Fibroblast of peridontal ligament (primary cell): Measurements from ENCODE around the gene SCGB1C1.

Experiments used
- DNase-seq: peaks from one replicate; pipeline ENCODE4 v3.0.0-alpha.2; 2010; ENCODE audit errors: extremely low read depth

The SCGB1C1 gene

DNA sequence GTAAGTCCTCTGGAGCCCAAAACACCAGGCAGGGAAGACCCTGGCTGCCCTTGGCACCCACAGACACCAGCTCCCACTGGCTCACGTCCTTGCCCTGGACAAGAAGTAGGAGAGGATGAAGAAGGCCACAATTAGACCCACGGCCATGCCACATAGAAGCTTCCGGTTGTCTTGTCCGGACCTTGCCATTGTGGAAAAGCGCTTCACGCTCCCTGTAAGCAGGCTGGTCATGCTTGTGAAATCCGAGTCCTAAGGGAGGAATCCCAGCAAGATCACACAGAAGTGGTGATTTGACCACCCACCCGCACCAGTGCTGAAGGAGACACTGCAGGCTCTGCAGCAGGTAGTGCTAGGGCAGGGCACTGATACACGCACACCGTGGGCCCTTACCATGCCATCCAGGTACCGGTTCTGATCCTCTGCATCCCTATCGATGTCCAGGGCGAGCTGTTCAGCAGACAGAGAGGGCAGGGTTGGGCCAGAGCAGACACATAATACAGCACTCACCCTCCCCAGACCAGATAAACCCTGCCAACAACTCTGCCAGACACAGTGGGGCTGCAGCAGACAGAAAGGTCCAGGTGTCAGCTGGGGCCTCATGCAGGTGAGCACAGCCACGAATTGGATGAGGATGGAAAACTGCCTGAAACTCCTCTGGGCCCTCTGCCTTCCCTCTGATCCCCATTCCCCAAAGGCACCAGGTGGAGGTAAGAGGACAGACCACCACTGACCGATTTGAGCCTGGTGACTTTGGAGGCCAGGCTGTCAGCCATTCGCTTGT is 12.5 kb downstream of the SCGB1C1 start:
- DNase-seq = no peak

GRCh38 chr11:206002-206384 is 13.1 kb downstream of the SCGB1C1 start:
- DNase-seq = no peak

DNA sequence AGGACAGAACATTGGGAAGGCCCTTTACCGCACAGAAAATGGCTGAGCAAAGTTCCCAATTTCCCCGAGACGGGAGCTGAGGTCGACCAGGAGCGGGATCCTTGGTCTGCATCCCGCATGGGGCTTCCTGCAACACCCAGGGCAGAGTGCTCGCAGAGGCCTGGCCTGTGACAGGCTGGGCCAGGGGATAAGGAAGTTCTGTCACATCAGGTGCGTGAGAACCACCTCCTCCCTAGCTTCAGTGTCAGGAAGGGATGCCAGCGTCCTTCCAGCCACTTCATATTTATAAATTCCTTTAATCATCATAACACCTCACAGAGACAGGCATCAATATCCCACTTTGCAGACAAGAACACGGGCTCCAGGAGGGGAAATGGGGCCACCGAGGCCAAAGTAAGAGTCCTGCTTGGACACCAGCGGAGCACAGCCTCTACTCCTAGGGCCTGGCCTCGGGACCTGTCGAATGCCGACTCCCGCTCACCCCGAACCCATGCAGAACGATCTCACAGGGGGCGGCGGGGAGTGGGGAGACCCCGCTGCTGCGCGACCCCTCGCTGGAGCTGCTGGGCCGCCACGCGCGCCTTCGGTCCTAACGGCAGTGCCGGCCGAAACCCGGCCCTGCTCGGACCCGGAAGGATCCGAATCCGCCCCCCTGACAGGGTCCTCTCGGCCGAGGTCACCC is 13.8 kb downstream of the SCGB1C1 start:
- peak; percentile 18 for DNase-seq

- peak; percentile 97 for DNase-seq
Observed at GRCh38 chr11:207208-207862, 14.5 kb downstream of the SCGB1C1 start, which contains the start of the genes BET1L and RIC8A. BET1L (minus strand) TSS chr11:207399; CDS start chr11:207321, 78 bp downstream. RIC8A (plus strand) TSS chr11:207708; CDS start chr11:208855, 1,147 bp downstream.

DNA sequence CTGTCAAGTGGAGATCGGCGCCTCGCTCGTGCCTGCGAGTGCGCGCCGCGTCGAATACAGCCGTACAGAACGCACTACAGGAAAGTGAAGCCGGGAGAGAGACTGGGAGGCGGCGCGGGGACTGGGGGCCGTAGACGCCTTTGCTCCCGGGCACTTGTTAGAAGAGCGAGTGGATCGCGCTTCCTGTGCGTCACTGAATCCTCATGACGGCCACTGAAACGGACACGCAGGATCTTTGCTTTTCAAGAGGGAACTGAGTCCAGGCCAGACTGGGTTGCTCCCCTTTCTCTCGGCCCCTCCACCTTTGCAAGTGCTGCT is 14.9 kb downstream of the SCGB1C1 start:
- DNase-seq = peak; percentile 65

DNA sequence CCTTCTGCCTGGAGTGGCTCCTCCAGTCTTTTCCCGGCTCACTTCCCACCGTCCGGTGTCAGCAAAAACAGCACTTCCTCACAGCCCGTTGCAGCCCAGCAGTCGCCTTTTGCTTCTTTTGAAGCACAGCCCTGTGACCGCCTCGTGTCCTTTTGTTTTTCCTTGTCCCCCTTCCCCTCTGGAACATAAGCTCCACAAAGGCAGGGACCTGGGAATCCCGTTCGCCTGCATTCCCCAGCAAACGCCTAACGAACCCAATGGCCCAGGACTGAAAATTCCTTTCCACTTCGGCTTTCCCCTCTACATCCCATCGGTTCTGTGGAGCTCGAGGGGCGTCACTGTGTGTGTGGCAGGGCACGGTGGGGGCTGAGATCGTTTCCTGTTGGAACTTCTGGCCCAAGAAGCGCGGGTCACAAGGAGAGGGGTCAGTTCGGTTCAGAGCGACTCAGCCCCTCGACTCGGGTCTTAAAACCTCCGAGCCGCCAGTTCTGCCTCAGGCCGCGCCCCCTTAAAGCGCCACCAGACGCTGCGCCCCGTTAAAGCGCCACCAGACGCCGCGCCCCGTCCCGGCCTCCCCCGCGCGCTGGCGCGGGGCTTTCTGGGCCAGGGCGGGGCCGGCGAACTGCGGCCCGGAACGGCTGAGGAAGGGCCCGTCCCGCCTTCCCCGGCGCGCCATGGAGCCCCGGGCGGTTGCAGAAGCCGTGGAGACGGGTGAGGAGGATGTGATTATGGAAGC is 15.5 kb downstream of the SCGB1C1 start:
- peak; percentile 57 for DNase-seq

DNA sequence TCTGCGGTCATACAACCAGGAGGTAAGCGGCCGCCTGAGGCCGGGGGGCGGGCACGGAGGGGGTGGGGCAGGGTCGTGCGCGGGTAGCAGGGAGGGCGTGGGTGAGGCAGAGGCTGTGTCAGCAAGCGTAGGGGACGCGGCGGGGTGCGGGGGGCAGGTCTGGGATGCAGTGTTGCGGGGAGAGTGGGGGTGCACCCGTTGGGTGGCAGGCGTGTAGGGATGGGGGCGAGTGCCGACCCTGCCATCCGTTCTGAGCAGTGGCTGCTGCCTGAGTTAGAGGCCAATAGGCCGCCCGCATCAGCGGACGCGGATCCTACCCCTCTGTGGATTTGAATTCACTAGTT is 16.0 kb downstream of the SCGB1C1 start:
- DNase-seq = no peak

- no peak for DNase-seq
Observed at GRCh38 chr11:209275-210121, 16.6 kb downstream of the SCGB1C1 start.

GRCh38 chr11:210122-210802 is 17.4 kb downstream of the SCGB1C1 start:
- peak; percentile 79 for DNase-seq

DNA sequence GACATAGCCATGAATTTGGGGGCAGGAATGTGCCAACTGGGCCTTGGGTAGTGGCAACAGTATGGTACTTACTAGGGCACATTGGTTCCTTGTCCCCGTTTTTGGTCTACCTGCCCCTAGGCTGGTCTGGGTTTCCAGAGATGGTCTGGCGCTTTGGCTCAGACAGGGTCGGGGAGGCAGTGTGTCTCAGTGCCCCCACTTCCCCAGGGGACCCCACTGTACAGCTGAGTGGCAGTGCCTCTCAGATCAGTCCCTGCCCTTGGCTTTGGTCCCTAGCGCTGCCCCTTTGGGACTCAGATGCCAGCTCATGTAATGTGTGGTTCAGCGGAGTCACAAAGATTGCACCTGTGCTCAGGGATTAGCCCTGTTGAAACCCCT is 17.9 kb downstream of the SCGB1C1 start:
- no peak for DNase-seq

DNA sequence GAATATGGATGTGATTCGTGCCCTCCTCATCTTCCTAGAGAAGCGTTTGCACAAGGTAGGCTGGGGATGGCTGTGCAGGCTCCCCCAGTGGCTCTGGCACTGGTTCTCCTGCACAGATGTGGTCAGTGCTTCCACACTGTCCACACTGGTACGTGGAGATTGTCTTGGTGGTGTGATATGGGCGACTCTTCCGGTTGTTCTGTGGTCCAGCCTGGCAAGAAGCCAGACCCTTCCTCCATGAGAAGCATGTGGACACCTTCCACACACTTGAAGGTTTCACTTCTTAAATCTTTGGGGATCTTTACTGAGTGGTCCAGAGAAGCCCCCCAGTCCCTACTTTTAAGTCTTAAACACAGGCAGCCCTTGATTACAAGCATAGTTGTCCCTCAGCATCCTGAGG is 18.4 kb downstream of the SCGB1C1 start:
- DNase-seq = no peak

DNA sequence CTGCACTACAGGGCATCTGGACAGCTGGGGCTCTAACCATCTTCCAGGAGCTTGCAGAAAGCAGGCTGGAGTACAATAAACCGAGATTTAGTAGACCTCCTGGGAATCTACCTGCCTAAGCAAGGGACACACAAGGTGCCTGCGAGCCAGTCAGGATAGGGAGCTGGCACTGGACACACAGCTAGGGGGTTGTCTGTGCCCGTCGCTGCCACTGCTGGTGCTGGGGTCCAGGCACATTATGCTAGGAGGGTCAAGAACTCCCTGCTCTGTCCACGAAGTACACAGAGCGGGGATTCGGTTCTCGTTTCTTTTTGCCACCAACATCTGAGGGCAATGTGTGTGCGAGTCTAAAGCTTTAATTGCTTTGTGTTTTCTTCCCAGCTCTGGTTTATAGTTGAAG is 18.9 kb downstream of the SCGB1C1 start:
- no peak for DNase-seq

DNA sequence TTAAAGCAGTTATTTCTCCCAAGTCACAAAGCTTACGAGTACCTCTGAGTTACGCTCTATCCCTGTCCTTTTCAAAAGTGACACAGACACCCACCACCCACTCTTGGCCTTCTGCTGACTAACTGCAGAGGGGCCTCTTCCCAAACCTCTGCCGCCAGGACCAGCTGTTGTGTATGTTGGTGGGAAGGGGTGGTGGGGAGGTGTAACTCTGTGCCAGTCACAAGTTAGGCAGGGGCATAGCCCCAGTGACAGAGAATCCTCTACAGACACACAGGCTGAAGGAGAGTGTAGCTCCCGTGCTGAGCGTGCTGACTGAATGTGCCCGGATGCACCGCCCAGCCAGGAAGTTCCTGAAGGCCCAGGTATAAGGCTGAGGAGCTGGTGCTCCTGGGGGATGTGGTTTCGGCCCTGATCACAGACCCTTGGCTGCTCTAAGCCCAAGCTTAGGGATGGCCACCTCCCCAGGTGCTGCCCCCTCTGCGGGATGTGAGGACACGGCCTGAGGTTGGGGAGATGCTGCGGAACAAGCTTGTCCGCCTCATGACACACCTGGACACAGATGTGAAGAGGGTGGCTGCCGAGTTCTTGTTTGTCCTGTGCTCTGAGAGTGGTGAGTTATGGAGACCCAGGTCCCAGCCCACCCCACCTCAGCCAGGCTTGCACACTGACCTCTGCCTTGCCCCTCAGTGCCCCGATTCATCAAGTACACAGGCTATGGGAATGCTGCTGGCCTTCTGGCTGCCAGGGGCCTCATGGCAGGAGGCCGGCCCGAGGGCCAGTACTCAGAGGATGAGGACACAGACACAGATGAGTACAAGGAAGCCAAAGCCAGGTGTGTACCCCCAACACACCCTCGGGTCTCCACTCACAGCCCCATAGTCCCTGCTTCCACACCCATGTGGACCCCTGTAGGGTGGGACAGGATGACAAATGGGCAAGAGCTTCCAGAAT is 19.5 kb downstream of the SCGB1C1 start:
- DNase-seq = no peak

DNA sequence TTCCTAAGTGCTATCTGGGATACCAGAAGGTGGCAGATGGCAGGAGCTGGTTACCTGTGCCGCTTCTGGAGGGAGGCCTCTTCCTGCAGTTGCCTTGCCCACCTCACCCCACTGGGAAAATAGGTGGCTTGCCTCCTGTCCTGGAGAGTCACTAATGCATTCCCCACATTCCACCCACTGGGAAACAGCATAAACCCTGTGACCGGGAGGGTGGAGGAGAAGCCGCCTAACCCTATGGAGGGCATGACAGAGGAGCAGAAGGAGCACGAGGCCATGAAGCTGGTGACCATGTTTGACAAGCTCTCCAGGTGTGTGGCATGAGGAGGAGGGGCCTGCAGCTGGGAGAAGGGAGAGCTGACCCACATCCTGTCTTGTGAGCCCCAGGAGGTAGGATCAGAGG is 20.2 kb downstream of the SCGB1C1 start:
- no peak for DNase-seq

DNA sequence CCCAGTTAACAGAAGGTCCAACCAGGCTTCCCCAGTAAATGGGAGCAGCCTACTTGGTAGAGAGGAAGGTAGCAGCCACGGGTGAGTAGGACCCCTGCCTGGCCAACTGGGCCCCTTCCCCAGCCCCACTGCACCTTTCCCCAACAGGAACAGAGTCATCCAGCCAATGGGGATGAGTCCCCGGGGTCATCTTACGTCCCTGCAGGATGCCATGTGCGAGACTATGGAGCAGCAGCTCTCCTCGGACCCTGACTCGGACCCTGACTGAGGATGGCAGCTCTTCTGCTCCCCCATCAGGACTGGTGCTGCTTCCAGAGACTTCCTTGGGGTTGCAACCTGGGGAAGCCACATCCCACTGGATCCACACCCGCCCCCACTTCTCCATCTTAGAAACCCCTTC is 21.2 kb downstream of the SCGB1C1 start:
- DNase-seq = no peak

DNA sequence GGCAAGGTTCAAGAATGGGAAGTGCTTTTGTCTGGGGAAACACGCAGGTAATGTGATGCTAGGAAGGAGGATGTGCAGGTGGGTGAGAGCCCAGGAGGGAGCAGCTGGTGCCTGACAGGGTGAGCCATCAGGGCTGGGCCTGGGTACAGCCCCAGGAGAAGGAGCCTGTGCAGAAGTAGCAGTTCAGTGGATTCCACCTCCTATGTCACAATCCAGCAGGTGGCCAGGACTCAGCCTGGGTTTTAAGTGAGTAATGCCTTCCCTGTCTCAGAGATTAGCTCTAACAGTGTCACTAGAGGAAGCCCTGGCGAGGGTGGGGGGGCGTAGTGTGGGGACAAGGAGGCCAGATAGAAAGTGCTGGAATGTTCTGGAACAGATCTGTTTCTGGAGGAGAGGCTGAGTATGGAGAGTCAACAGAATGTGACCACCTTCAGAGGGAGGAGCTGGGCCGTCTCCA is 22.7 kb downstream of the SCGB1C1 start:
- DNase-seq = no peak

- DNase-seq = no peak
Observed at GRCh38 chr11:216081-216974, 23.4 kb downstream of the SCGB1C1 start.

DNA sequence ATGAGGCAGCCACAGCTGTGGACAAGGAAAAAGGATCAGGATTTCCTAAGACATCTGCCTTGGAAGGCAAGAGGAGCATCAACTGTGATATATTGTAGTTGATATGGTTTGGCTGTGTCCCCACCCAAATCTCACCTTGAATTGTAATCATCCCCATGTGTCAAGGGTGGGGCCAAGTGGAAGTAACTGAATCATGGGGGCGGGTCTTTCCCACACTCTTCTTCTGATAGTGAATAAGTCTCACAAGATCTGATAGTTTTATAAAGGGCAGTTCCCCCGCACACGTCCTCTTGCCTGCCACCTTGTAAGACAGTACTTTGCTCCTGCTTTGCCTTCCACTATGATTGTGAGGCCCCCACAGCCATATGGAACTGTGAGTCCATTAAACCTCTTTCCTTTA is 24.8 kb downstream of the SCGB1C1 start:
- no peak for DNase-seq
